GM18520 (cell line): ENCODE data around the gene STK32C.

ENCODE experiments used
- ATAC-seq: cut with Tn5 transposase; IDR thresholded peaks from one replicate; pipeline ENCODE4 v1.9.1; 2021; ENCODE audit not compliant: unreplicated experiment

Gene STK32C

DNA sequence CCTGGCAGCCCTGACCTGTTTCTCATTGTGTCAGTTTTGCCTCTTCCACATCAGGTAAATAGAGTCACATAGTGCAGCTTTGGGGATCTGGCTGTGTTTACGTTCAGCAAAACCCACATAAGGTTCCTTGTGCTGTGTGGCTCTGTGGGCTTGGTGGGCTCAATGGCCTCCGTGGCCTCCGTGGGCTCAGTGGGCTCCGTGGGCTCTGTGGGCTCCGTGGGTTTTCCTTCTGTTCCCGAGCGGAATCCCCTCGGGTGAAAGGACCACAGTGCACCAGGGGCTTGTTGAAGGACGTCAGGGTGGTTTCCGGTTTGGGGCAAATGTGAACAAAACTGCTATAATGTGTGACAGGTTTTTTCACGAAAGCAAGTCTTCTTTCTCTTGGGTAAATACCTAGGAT lies 133.5 kb downstream of the STK32C start:
- ATAC-seq: no peak

DNA sequence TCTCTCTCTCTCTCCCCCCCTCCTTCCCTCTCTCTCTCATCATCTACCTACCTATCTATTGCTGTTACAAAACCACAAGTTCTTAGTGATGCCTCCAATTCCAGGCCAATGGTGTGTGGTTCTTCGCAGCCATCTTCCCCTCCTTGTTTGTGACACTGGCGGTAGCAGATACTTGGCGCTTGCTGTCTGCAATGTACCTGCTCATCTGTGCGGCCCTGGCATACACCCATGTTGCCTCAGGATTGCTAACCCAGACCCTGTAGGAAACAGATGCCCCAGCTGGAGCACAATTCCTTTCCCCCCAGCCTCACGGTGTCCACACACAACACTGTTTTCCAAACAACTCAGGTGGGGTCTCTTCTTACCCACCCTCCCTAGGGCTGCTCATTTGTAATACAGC lies 134.6 kb downstream of the STK32C start:
- ATAC-seq: no peak

DNA sequence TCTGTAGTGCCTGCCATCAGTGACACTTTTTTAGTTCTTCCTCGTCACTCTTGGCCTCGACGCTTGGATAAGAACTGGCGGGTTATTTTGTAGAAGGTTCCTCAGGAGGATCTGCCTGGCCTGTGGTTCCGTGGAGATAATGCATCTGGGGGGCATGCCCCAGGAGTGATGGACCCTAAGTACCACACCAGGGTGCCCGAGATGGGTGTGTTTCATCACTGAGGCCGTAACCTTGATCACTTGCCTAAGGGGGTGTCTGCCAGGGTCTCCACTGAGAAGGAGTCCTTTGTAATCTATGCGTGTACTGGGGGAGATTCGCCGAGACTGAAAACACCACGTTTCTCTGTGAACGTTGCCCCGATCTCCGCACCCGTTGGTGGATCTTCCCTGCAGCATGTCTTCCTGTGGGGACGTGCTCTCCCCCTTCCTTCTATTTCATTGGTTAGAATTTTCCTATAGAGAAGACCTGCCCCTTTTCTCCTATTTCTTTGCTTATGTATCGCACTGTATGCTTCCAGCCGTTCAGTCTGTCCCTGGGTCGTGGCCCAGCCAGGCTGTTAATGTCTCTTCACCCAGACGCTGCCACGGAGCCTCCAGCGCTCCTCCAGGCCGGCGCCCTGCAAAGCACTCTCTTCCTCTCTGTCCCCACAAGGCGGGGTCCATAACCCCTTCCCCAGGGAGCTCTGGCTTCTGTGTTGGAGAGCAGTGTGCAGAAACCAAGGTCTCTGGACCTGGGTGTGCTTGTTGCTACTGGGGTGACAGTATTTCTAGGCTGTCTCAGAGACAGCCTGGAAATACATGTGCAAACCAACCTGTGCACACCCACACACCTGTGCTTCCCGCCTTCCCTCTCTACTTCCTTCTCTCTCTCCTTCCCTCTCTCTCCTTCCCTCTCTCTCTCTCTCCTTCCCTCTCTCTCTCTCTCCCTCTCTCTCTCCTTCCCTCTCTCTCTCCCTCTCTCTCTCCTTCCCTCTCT lies 135.4 kb downstream of the STK32C start:
- ATAC-seq: no peak

GRCh38 chr10:132170561-132171361 lies 137.0 kb downstream of the STK32C start:
- no peak for ATAC-seq

DNA sequence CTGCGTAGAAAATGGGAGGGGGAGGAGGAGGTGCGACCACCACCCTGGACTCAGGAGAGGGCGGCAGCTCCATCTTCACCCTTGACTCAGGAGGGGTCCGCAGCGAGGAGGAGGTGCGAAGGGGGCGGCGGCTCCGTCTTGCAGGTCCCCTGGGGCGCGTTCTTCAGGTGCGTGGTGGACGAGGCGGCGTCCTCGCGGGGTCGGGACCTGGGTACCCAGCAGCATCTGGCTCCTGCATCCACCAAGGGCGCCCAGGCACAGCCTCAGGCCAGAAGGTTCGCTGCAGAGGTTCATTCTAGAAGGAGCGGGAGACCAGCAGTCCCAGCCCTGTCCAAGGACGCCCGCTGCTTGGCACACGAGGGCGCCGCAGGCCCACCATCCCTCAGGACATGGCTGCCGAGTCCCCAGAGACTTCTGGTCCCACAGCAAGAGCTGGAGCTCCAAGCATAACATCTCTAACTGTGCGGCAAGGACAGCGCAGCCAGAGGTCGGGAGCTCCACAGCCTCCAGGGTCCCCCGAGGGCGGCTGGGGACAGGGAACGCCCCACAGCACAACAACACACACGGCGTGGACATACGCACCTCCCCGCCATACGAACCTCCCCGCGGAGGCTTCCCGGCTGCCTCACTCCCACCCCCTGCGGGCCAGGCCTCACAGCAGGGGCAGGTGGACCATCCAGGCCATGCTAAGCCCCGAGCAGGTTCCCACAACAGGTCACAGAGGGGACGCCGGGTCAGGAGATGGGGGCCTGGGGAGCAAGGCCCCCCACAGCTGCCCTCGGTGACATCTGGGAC lies 137.8 kb downstream of the STK32C start:
- no peak for ATAC-seq

- ATAC-seq: no peak
Measured at GRCh38 chr10:132169031-132169765, 138.6 kb downstream of the STK32C start.

DNA sequence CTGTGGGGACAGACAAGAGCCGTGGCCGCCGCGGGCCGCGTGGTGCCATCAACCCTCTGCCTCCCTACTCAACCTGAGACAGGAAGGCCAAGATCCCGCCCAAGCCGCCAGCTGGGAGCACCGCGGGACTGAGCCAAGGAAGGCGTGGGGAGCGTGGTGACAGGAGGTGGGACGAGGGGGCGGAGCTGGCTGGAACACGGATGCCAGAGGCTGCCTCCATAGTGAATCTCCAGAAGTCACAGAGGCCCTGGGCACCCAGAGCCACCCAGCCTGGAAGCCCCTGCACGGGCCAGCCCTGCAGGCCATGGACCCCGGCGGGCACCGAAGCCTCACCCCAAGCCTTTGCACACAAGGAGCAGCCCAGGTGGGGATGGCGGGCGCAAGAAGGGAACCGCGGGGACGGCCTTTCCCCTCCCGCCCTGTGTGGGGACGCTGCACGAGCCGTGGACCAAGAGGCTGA lies 139.1 kb downstream of the STK32C start:
- ATAC-seq: no peak

DNA sequence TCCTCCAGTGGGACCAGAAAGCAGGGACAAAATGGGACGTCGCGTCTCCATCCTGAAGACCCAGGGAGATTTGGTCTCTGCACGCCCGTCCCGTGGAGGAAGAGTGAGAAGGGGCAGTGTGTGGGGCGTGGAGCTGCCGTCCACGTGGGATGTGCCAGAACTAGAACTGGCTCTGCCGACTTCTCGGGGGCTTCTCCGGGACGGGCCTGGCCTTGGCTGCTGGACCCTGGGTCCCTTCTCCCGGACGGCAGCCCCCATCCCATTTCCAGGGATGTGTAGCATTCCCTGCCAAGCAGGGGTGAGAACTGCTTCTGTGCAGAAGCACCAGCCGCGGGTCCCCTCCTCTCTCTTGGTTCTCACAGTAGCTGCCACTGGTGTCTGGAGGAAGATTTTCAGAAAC lies 139.8 kb downstream of the STK32C start:
- no peak for ATAC-seq

GRCh38 chr10:132167041-132167674 lies 140.6 kb downstream of the STK32C start:
- ATAC-seq: no peak

- ATAC-seq: no peak
Measured at GRCh38 chr10:132166216-132166950, 141.4 kb downstream of the STK32C start.

DNA sequence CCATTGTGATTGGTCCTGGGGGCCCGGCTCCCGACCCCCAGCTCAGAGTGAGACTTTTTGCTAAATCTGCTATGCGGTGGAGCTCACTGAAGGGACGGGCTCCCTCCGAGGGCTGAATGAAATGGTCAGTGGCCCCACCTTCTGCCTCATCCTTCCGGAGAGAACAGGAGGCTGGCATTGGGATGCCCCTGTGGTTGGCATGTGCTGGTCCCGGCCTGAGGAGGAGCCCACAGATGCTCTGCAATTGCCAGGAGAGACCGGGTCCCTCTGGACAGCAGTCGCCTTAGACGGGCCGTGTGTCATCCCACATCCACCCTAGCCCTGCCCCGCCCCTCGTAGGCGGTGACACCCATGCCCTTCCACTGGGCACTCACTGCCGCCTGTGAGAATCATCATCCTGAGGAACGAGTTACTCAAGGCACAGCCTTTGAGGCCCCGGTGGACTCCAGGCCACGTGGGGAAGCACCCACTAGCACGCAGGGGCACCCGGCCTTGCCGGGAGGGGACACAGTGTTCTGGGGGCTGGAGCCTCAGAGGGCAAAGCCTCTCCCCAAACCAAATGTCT lies 142.3 kb downstream of the STK32C start:
- no peak for ATAC-seq

GRCh38 chr10:132164761-132165278 lies 142.9 kb downstream of the STK32C start:
- no peak for ATAC-seq

GRCh38 chr10:132163826-132164515 lies 143.8 kb downstream of the STK32C start:
- no peak for ATAC-seq

DNA sequence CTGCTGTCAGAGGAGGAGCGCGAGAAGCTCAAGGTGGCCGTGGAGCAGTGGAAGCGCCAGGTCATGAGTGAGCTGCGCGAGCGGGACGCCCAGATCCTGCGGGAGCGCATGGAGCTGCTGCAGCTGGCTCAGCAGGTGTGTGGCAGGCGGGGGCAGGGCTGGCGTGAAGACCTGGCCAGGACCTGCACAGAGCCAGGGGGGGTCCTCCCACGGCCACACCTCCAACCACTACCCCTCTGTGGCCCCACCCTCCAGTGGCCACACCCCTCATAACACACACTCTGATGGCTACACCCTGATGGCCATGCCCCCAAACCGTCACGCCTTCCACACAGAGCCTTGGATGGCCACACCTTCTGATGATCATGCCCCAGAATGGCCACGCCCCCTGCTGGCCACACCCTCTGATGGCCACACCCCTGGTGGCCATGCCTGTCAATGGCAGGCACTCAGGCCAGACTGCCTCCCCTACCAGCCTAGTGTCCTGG lies 144.4 kb downstream of the STK32C start:
- no peak for ATAC-seq

DNA sequence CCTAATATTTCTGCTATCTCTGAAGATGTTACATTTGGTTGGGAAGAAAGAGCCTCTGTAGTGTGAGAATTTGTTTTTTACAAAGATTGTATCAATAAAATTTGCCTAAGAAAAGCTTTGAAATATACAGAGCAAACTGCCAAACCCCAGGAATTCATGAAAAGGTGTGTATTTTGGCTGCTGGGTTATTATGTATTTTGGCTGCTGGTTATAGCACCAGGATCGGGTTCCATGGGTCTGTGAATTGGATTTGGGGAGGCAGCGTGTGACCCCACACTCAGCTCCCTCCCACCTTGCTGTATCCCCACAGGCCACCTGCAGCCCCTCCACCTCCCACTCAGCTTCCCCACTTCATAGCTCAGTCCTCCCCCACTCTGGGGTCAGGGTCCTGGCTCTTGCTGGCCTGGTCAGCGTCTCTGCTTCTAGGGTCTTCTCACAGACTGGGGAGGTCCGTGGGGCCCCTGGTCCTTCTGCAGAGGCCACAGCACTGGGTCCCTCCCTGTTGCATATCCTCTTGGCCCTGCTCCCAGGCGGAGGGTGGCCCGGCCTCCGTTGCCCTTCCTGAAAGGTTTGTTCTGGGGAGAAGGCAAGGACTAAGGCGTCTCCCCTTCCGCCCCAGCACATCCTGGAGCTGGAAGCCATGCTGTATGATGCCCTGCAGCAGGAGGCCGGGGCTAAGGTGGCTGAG lies 145.0 kb downstream of the STK32C start:
- no peak for ATAC-seq

- ATAC-seq: no peak
Measured at GRCh38 chr10:132162021-132162531, 145.7 kb downstream of the STK32C start.
